Spleen (tissue), 11 donors: Measurements from ENCODE around the gene APOL3. TPM values are rescaled to one million over a fixed set of nuclear protein-coding genes. Genes with fewer than 3 reads are reported as not detected.
"Not testable (repeated sequence)": the region's sequence is repeated elsewhere in the genome, so short reads cannot be mapped to it uniquely, and the experiment has no call there.

Experiments used
- DNase-seq: peaks from one replicate; pipeline ENCODE4 v3.0.0-alpha.2; 2020
- H3K27ac ChIP-seq, 8 donors: fragments of 200-600 bp; sonication (generic) in 7 of 8; 1 replicate in 4 of 8; 2 replicates in 4 of 8; pipeline versions ENCODE4 v1.5.0 to v1.8.0; 2016 to 2021; ENCODE audit warnings: inconsistent platforms in 4 of 8, mild to moderate bottlenecking in 4 of 8, moderate library complexity in 1 of 8
- H3K27me3 ChIP-seq, 7 donors: fragments of 200-600 bp; sonication (generic) in 6 of 7; replicated peaks in 1 of 7; 1 replicate in 4 of 7; 2 replicates in 3 of 7; pipeline versions ENCODE4 v1.5.0 to v1.8.0; 2016 to 2021; ENCODE audit warnings: inconsistent platforms in 3 of 7, mild to moderate bottlenecking in 1 of 7
- H3K36me3 ChIP-seq, 6 donors: fragments of 200-600 bp; sonication (generic) in 5 of 6; 1 replicate in 4 of 6; 2 replicates in 2 of 6; pipeline versions ENCODE4 v1.5.0 to v1.8.0; 2016 to 2021; ENCODE audit warnings: inconsistent platforms in 2 of 6
- H3K4me1 ChIP-seq, 6 donors: fragments of 200-600 bp; sonication (generic) in 5 of 6; 1 replicate in 3 of 6; 2 replicates in 3 of 6; pipeline versions ENCODE4 v1.5.0 to v1.8.0; 2016 to 2021; ENCODE audit warnings: inconsistent platforms in 3 of 6
- H3K4me3 ChIP-seq, 8 donors: fragments of 200-600 bp; sonication (generic) in 7 of 8; 1 replicate in 4 of 8; 2 replicates in 4 of 8; pipeline versions ENCODE4 v1.5.0 to v1.8.0; 2016 to 2021; ENCODE audit warnings: inconsistent platforms in 4 of 8, mild to moderate bottlenecking in 4 of 8, moderate library complexity in 2 of 8
- H3K9me3 ChIP-seq, 8 donors: fragments of 200-600 bp; sonication (generic) in 7 of 8; 1 replicate in 4 of 8; 2 replicates in 4 of 8; pipeline versions ENCODE4 v1.5.0 to v1.8.0; 2016 to 2021; ENCODE audit warnings: inconsistent platforms in 4 of 8
- CTCF ChIP-seq, 11 experiments: fragments of 200-600 bp in 7 of 11; fragments of 450-650 bp in 4 of 11; sonication (generic) in 4 of 11; IDR thresholded peaks in 8 of 11; conservative IDR thresholded peaks in 3 of 11; 1 replicate in 7 of 11; 2 replicates in 4 of 11; pipeline versions ENCODE4 v1.4.0 to v1.8.0; 2016 to 2021; ENCODE audit warnings: antibody characterized with exemption in 11 of 11, inconsistent platforms in 4 of 11, mild to moderate bottlenecking in 1 of 11
- POLR2A ChIP-seq, 3 donors: fragments of 450-650 bp; IDR thresholded peaks; one replicate each; pipeline ENCODE4 v1.5.1; 2017; ENCODE audit warnings: antibody characterized with exemption in 3 of 3, mild to moderate bottlenecking in 1 of 3
- POLR2AphosphoS5 ChIP-seq, 3 donors: sonication (generic); formaldehyde crosslinking; IDR thresholded peaks; one replicate each; pipeline ENCODE4 v1.5.1; 2017; ENCODE audit warnings: antibody characterized with exemption in 3 of 3
- WGBS, 5 donors: extraction: QIAGEN DNeasy Blood & Tissue Kit in 3 of 5; methylation state at CpG; one replicate each; pipeline versions ENCODE4 v1.1.5 to v1.1.7; 2013 to 2018; 5-methylcytosine and 5-hydroxymethylcytosine counted together
- intact Hi-C: fragments of 100-400 bp; cut with DNase I; formaldehyde crosslinking; loops from one replicate; pipeline ENCODE4 v1.15.0; 2023; ENCODE audit warnings: low total_unique reads
- polyA plus RNA-seq, 3 donors: library from polyadenylated mRNA; stranded (reverse); fragments of 200-250 nt; gene quantifications; one replicate each; pipeline ENCODE4 v1.2.1, GENCODE V29; 2013
- total RNA-seq, 7 donors: library from RNA; depleted of rRNA in 3 of 7; stranded (reverse); fragments of >200 nt in 3 of 7; fragmentation: NEBNext Ultra II Directional in 4 of 7; extraction: Animal tissue kit (Norgen Biotek cat#: 25700) in 4 of 7; gene quantifications; one replicate each; pipeline versions ENCODE4 v1.1.0 to v1.2.1, GENCODE V29; 2016 to 2021
- donor health status: healthy with polysubstance abuse.
- donor health status: DM: no; HTN: no; CAD: no; lungs with moderate emphysema.
- donor health status: DM: no; HTN: no; CAD: no.
- donor health status: Bipolar disorder and iron deficiency.
- donor health status: healthy.
- donor health status: DM: no; HTN: no; CAD: no.
- donor health status: DM: yes; HTN: yes; CAD: no.

Gene APOL3
- total and polyA plus RNA-seq, 10 donors = 32.6 to 146 (median 101) TPM

DNA sequence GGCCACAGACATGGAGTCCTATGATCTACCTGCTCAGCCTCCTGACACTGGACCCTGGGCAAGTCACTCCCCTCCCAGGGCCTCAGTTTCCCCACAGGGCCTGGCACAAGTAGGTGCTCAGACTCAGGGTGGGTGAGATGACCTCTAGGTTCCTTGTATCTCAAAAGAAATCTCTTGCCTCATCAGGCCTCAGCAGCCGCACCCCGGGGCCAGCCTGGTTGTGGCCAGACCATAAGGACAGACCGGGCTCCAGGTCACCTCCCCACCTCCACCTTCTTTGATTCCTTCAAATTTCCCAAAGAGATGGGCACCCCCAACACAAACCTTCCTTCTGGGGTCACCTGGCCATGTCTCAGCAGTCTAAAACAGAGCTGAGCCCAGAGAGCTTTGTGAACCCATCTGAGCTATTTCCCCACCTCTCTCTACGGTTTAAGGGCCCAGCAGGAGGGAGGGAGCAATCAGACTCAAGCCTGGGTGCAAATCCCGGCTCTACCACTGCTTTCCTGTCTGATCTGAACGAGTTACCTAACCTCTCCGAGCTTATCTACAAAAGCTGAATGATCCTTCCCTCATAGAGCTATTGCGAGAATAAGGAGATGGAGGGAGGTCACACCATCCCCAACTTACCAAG is 43.6 kb upstream of the APOL3 start:
- DNase-seq = no peak
- WGBS, 5 donors = 72 to 81% (median 79%) methylated on average over 8 of the region's 8 CpGs
- Histone ChIP-seq H3K36me3 (no peaks in the 10 kb centered on the region), H3K27ac (no peak overlapping the region), H3K27me3 (no peaks in the 10 kb centered on the region), H3K4me3 (peak overlapping the region in 1 of 8 donors; percentile 15), H3K9me3 (peaks cover 0 to 6% (median 0%) of the 10 kb centered on the region in 8 donors), H3K4me1 (peaks cover 0 to 17% (median 5%) of the 10 kb centered on the region in 6 donors)
- TF ChIP-seq POLR2AphosphoS5 (IDR thresholded peaks at IDR 0.05) = no peak
- TF ChIP-seq POLR2A (IDR thresholded peaks at IDR 0.05) = no peak
- no peak for TF ChIP-seq CTCF (IDR thresholded peaks at IDR 0.05 in 8 of 11, conservative IDR thresholded peaks at IDR 0.05 in 3 of 11)
- intact Hi-C loops = no loop called here

- intact Hi-C loops, H3K27me3 ChIP-seq, H3K27ac ChIP-seq, H3K9me3 ChIP-seq, H3K4me3 ChIP-seq, DNase-seq, H3K36me3 ChIP-seq: not testable (repeated sequence)
- 85 to 97% (median 87%) methylated on average over 7 of the region's 7 CpGs for WGBS, 5 donors
- peaks cover 0 to 16% (median 5%) of the 10 kb centered on the region in 6 donors for H3K4me1 ChIP-seq
Observed at GRCh38 chr22:36203441-36203840, 42.9 kb upstream of the APOL3 start.

GRCh38 chr22:36202906-36203305 is 42.4 kb upstream of the APOL3 start:
- WGBS, 5 donors = 53 to 75% (median 69%) methylated on average over 8 of the region's 8 CpGs
- DNase-seq, H3K27me3 ChIP-seq, H3K9me3 ChIP-seq, intact Hi-C loops, H3K4me3 ChIP-seq, H3K27ac ChIP-seq, H3K36me3 ChIP-seq: not testable (repeated sequence)
- H3K4me1 ChIP-seq = peaks cover 0 to 16% (median 7%) of the 10 kb centered on the region in 6 donors

GRCh38 chr22:36201630-36202319 is 41.2 kb upstream of the APOL3 start, which contains the start of gene APOL4:
APOL4 (minus strand) TSS chr22:36201809; CDS start chr22:36201734, 75 bp downstream.
- H3K27me3 ChIP-seq = no peaks in the 10 kb centered on the region
- 26 to 58% (median 41%) methylated on average over 5 to 13 of the region's 13 CpGs for WGBS, 5 donors
- peak within 1 kb of the TSS in 3 of 8 donors; percentile 8 to 58 (median 34) for H3K27ac ChIP-seq
- TF ChIP-seq POLR2AphosphoS5 (IDR thresholded peaks at IDR 0.05) (peak in 1 of 3 donors; percentile 24), CTCF (IDR thresholded peaks at IDR 0.05 in 8 of 11, conservative IDR thresholded peaks at IDR 0.05 in 3 of 11) (no peak), POLR2A (IDR thresholded peaks at IDR 0.05) (no peak)
- intact Hi-C loops = no loop called here
- peaks cover under 1 to 23% (median 17%) of the 10 kb centered on the region in 6 donors for H3K4me1 ChIP-seq
- no peak for DNase-seq
- H3K9me3 ChIP-seq = no peaks in the 10 kb centered on the region
- no peaks in the 10 kb centered on the region for H3K36me3 ChIP-seq
- H3K4me3 ChIP-seq = peak within 1 kb of the TSS in 1 of 8 donors; percentile 7

DNA sequence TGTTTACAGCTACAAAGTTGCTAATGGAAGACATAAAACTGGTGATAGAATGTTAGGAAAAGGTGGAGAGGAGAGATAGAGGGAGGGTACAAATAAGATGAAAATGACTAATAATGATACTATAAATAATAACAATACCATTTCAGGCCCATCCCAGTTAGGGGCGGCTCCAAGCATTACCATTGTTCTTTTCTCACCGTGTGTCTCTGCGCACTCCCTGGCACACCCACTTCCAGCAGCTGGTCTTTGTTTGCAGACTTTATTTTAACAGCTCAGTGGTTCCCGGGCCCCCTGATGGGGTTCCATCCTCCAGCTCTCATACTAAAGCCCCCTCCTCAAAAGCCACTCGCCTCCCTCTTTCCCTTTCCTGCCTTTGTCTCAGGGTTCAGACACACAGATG is 40.5 kb upstream of the APOL3 start:
- peaks cover 5 to 30% (median 23%) of the 10 kb centered on the region in 6 donors for H3K4me1 ChIP-seq
- peak overlapping the region in 2 of 8 donors; percentile 34 to 58 for H3K27ac ChIP-seq
- peak overlapping the region in 1 of 8 donors; percentile 7 for H3K4me3 ChIP-seq
- H3K36me3 ChIP-seq, intact Hi-C loops, H3K27me3 ChIP-seq, H3K9me3 ChIP-seq, DNase-seq: not testable (repeated sequence)
- 63 to 94% (median 79%) methylated on average over 1 of the region's 5 CpGs; no CpG with 5 or more reads in 1 of the 5 donors for WGBS, 5 donors
